Small intestine (tissue), 7 donors: ENCODE data around the gene SNRPD3. TPM values are rescaled to one million over a fixed set of nuclear protein-coding genes. Genes with fewer than 3 reads are reported as not detected.

Source experiments
- DNase-seq, 2 donors: peaks; one replicate each; pipeline versions ENCODE4 v3.0.0 to v3.0.0-alpha.2; 2013
- FAIRE-seq: peaks from 2 replicates; lab custom pipeline; 2012; peaks lifted over from hg19 to GRCh38; lab: Jason Lieb, UNC
- H3K27ac ChIP-seq, 3 donors: one replicate each; pipeline ENCODE4 v1.5.1; 2013; ENCODE audit warnings: low read length in 2 of 3, mild to moderate bottlenecking in 2 of 3, control low read depth in 1 of 3, inconsistent platforms in 1 of 3, low read depth in 1 of 3, moderate library complexity in 1 of 3
- H3K27me3 ChIP-seq, 3 donors: one replicate each; pipeline ENCODE4 v1.6.1; 2013; ENCODE audit warnings: low read length in 3 of 3, inconsistent platforms in 1 of 3; ENCODE audit not compliant: control insufficient read depth in 3 of 3, insufficient read depth in 3 of 3
- H3K36me3 ChIP-seq, 3 donors: one replicate each; pipeline ENCODE4 v1.6.1; 2013; ENCODE audit warnings: low read length in 3 of 3, inconsistent platforms in 1 of 3, low read depth in 1 of 3, mild to moderate bottlenecking in 1 of 3, moderate library complexity in 1 of 3; ENCODE audit not compliant: control insufficient read depth in 3 of 3, insufficient read depth in 2 of 3
- H3K4me1 ChIP-seq, 3 donors: one replicate each; pipeline ENCODE4 v1.6.1; 2013; ENCODE audit warnings: low read length in 2 of 3, inconsistent platforms in 1 of 3, low read depth in 1 of 3, mild to moderate bottlenecking in 1 of 3, moderate library complexity in 1 of 3; ENCODE audit not compliant: control insufficient read depth in 3 of 3, insufficient read depth in 2 of 3
- H3K4me3 ChIP-seq, 3 donors: one replicate each; pipeline ENCODE4 v1.5.1; 2013; ENCODE audit warnings: low read length in 3 of 3, control low read depth in 1 of 3, inconsistent platforms in 1 of 3, low read depth in 1 of 3, mild to moderate bottlenecking in 1 of 3, moderate library complexity in 1 of 3
- H3K9me3 ChIP-seq, 2 donors: one replicate each; pipeline ENCODE4 v1.6.1; 2013; ENCODE audit warnings: low read depth in 1 of 2, low read length in 1 of 2; ENCODE audit not compliant: control insufficient read depth in 2 of 2, insufficient read depth in 1 of 2
- WGBS, 3 donors: extraction: QIAGEN DNeasy Blood & Tissue Kit; methylation state at CpG; one replicate each; pipeline ENCODE4 v1.1.7; 2013; 5-methylcytosine and 5-hydroxymethylcytosine counted together
- polyA plus RNA-seq, 4 donors: library from polyadenylated mRNA; stranded (reverse) in 3 of 4; unstranded in 1 of 4; fragments of 200-250 nt in 3 of 4; fragments of 120-200 nt in 1 of 4; gene quantifications; one replicate each; pipeline versions ENCODE4 v1.2.1 to v1.2.3, GENCODE V29; 2013
- donor health status: healthy with polysubstance abuse.
- donor health status: control.
- donor health status: control.
- donor health status: Bipolar disorder and iron deficiency.
- donor health status: healthy.

The SNRPD3 gene
- polyA plus RNA-seq, 4 donors = 150 to 162 (median 154) TPM

- H3K27me3 ChIP-seq = no peaks in the 10 kb centered on the region
- DNase-seq (no peak), FAIRE-seq (no peak)
- H3K9me3 ChIP-seq = no peaks in the 10 kb centered on the region
- WGBS, 3 donors = 24 to 55% (median 38%) methylated on average over 19 of the region's 19 CpGs
- no peak overlapping the region for H3K4me3 ChIP-seq
- H3K27ac ChIP-seq = peak overlapping the region in 2 of 3 donors; percentile 9 to 63
- peaks cover 0 to 42% (median 0%) of the 10 kb centered on the region in 3 donors for H3K36me3 ChIP-seq
- peaks cover 0 to 15% (median 6%) of the 10 kb centered on the region in 3 donors for H3K4me1 ChIP-seq
Measured at GRCh38 chr22:24583221-24584165, 27.7 kb downstream of the SNRPD3 start.

GRCh38 chr22:24584166-24584790 lies 28.5 kb downstream of the SNRPD3 start:
- DNase-seq = no peak
- 89 to 92% (median 92%) methylated on average over 5 of the region's 5 CpGs for WGBS, 3 donors
- peak overlapping the region in 1 of 3 donors; percentile 47 for H3K27ac ChIP-seq
- peaks cover 0 to 8% (median 4%) of the 10 kb centered on the region in 3 donors for H3K4me1 ChIP-seq
- no peaks in the 10 kb centered on the region for H3K27me3 ChIP-seq
- no peaks in the 10 kb centered on the region for H3K9me3 ChIP-seq
- H3K4me3 ChIP-seq = no peak overlapping the region
- H3K36me3 ChIP-seq = peaks cover 0 to 50% (median 0%) of the 10 kb centered on the region in 3 donors
- FAIRE-seq = no peak

- no peak for FAIRE-seq
- no peak overlapping the region for H3K27ac ChIP-seq
Measured at GRCh38 chr22:24584871-24585411, 29.1 kb downstream of the SNRPD3 start.

GRCh38 chr22:24585461-24585860 lies 29.7 kb downstream of the SNRPD3 start:
- peaks cover 0 to 57% (median 0%) of the 10 kb centered on the region in 3 donors for H3K36me3 ChIP-seq
- H3K4me3 ChIP-seq = no peak overlapping the region
- H3K9me3 ChIP-seq = no peaks in the 10 kb centered on the region
- WGBS, 3 donors = 94 to 96% (median 95%) methylated on average over 3 of the region's 3 CpGs
- FAIRE-seq = no peak
- H3K27ac ChIP-seq = no peak overlapping the region
- peaks cover 0 to 7% (median 4%) of the 10 kb centered on the region in 3 donors for H3K4me1 ChIP-seq
- no peaks in the 10 kb centered on the region for H3K27me3 ChIP-seq
- DNase-seq = no peak

More at GRCh38 chr22:24584871-24585411, 29.1 kb downstream of the SNRPD3 start:
- Histone ChIP-seq H3K9me3 (no peaks in the 10 kb centered on the region), H3K4me1 (peaks cover 0 to 7% (median 4%) of the 10 kb centered on the region in 3 donors), H3K4me3 (no peak overlapping the region), H3K27me3 (no peaks in the 10 kb centered on the region), H3K36me3 (peaks cover 0 to 56% (median 0%) of the 10 kb centered on the region in 3 donors)
- WGBS, 3 donors = 87 to 90% (median 87%) methylated on average over 9 to 10 of the region's 10 CpGs
- no peak for DNase-seq

GRCh38 chr22:24585927-24586546 lies 30.2 kb downstream of the SNRPD3 start:
- H3K9me3 ChIP-seq = no peaks in the 10 kb centered on the region
- H3K4me3 ChIP-seq = no peak overlapping the region
- no peaks in the 10 kb centered on the region for H3K27me3 ChIP-seq
- whole genome bisulfite sequencing, 3 donors = 89 to 92% (median 91%) methylated on average over 23 to 24 of the region's 24 CpGs
- FAIRE-seq (no peak), DNase-seq (no peak)
- peaks cover 0 to 57% (median 0%) of the 10 kb centered on the region in 3 donors for H3K36me3 ChIP-seq
- H3K4me1 ChIP-seq = peaks cover 0 to 7% (median 4%) of the 10 kb centered on the region in 3 donors
- no peak overlapping the region for H3K27ac ChIP-seq

DNA sequence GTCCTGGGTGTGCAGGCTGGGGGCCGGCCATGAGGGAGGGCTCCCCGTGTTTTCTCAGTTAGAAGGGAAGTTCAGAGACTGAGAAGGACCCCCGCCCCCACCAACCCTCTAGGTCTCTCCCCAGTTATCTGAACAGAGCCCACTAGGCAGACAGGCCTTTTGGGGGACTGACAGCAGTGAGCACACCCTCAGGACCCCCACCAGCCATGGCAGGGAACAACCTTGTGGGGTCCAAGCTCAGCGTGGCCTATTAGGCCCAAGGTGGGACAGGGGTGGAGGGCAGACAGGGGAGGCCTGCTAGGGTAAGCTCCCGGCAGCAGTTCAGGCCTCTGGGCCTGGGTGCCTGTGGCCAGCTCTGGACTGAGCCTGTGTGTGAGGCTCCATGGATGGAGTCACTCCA lies 31.5 kb downstream of the SNRPD3 start:
- Histone ChIP-seq H3K27me3 (no peaks in the 10 kb centered on the region), H3K36me3 (peaks cover 0 to 63% (median 0%) of the 10 kb centered on the region in 3 donors), H3K9me3 (no peaks in the 10 kb centered on the region), H3K4me3 (no peak overlapping the region), H3K4me1 (peaks cover 0 to 13% (median 4%) of the 10 kb centered on the region in 3 donors), H3K27ac (no peak overlapping the region)
- 80 to 88% (median 83%) methylated on average over 5 of the region's 5 CpGs for WGBS, 3 donors
- no peak for DNase-seq
- no peak for FAIRE-seq

- peaks cover 0 to 63% (median 0%) of the 10 kb centered on the region in 3 donors for H3K36me3 ChIP-seq
- 77 to 84% (median 81%) methylated on average over 8 of the region's 8 CpGs for WGBS, 3 donors
- H3K4me1 ChIP-seq = peaks cover 0 to 15% (median 4%) of the 10 kb centered on the region in 3 donors
- H3K4me3 ChIP-seq = no peak overlapping the region
- no peak overlapping the region for H3K27ac ChIP-seq
- H3K27me3 ChIP-seq = no peaks in the 10 kb centered on the region
- H3K9me3 ChIP-seq = no peaks in the 10 kb centered on the region
- DNase-seq (no peak), FAIRE-seq (no peak)
Measured at GRCh38 chr22:24587948-24588347, 32.1 kb downstream of the SNRPD3 start.

DNA sequence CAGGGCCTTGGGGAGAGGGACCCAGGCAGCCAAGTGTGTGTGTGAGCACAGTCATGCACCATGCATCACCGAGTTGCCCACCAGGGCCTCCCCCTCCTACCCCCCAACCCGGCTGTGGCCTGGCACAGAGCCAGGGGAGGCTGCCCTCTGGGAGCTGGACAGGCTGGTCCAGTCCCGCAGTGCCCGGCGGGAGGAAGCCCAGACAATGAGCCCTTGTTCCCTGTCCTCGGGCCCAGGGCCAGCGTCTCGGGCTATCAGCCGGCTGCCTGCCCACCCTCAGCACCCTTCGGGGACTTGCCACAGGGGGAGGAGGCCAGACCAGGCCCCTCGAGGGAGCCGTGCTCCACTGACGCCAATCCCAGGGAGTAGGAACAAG lies 32.6 kb downstream of the SNRPD3 start:
- H3K27ac ChIP-seq = no peak overlapping the region
- no peaks in the 10 kb centered on the region for H3K9me3 ChIP-seq
- peaks cover 0 to 18% (median 4%) of the 10 kb centered on the region in 3 donors for H3K4me1 ChIP-seq
- no peak for DNase-seq
- 59 to 72% (median 70%) methylated on average over 13 of the region's 13 CpGs for WGBS, 3 donors
- FAIRE-seq = no peak
- no peak overlapping the region for H3K4me3 ChIP-seq
- H3K27me3 ChIP-seq = no peaks in the 10 kb centered on the region
- peaks cover 0 to 60% (median 0%) of the 10 kb centered on the region in 3 donors for H3K36me3 ChIP-seq
